Neural cell (in vitro differentiated cells): Measurements from ENCODE around the gene DIP2C. TPM values are rescaled to one million over a fixed set of nuclear protein-coding genes. Genes with fewer than 3 reads are reported as not detected.

Experiments used
- H2AFZ ChIP-seq: fragments of 200-600, 300-800 bp; sonication (generic), shearing (Covaris generic); 2 replicates; pipeline ENCODE4 v1.6.0; 2014; ENCODE audit warnings: low read depth, mild to moderate bottlenecking, antibody characterized with exemption, low read length, moderate library complexity
- H3F3A ChIP-seq: fragments of 200-600 bp; shearing (Covaris generic); 2 replicates; pipeline ENCODE4 v1.6.1; 2016; ENCODE audit warnings: mild to moderate bottlenecking, moderate library complexity, mixed read lengths, antibody characterized with exemption, low read length; ENCODE audit not compliant: insufficient read depth, poor library complexity, severe bottlenecking
- H3K27ac ChIP-seq: fragments of 200-600, 300-800 bp; sonication (generic), shearing (Covaris generic); 2 replicates; pipeline ENCODE4 v1.5.1; 2014; ENCODE audit warnings: mild to moderate bottlenecking, low read length, moderate library complexity
- H3K27me3 ChIP-seq: fragments of 300-800, 200-600 bp; sonication (generic), shearing (Covaris generic); 2 replicates; pipeline ENCODE4 v1.6.0; 2014; ENCODE audit warnings: mild to moderate bottlenecking, low read depth, low read length, moderate library complexity; ENCODE audit not compliant: insufficient read depth
- H3K36me3 ChIP-seq: fragments of 300-800, 200-600 bp; sonication (generic), shearing (Covaris generic); 2 replicates; pipeline ENCODE4 v1.5.1; 2014; ENCODE audit warnings: mild to moderate bottlenecking, antibody characterized with exemption, low read length, moderate library complexity; ENCODE audit not compliant: insufficient read depth
- H3K4me2 ChIP-seq: fragments of 300-800, 200-600 bp; sonication (generic), shearing (Covaris generic); 2 replicates; pipeline ENCODE4 v1.6.0; 2014; ENCODE audit warnings: mild to moderate bottlenecking, low read length
- H3K4me3 ChIP-seq: fragments of 300-800, 200-600 bp; sonication (generic), shearing (Covaris generic); 2 replicates; pipeline ENCODE4 v1.5.1; 2014; ENCODE audit warnings: mild to moderate bottlenecking, low read length, moderate library complexity
- H3K79me2 ChIP-seq: fragments of 200-600 bp; shearing (Covaris generic); replicated peaks from 2 replicates; pipeline ENCODE4 v1.6.0; 2014; ENCODE audit warnings: mild to moderate bottlenecking, low read length, moderate library complexity; ENCODE audit not compliant: insufficient read depth
- H3K9ac ChIP-seq: fragments of 300-800, 200-600 bp; sonication (generic), shearing (Covaris generic); 2 replicates; pipeline ENCODE4 v1.6.1; 2016; ENCODE audit warnings: mild to moderate bottlenecking, low read length, mixed read lengths
- H3K9me2 ChIP-seq: fragments of 200-600 bp; shearing (Covaris generic); 2 replicates; pipeline ENCODE4 v1.6.1; 2016; ENCODE audit warnings: mild to moderate bottlenecking, low read length, mixed read lengths; ENCODE audit not compliant: insufficient read depth
- H3K9me3 ChIP-seq: fragments of 200-600, 300-800 bp; sonication (generic), shearing (Covaris generic); 2 replicates; pipeline ENCODE4 v1.6.1; 2016; ENCODE audit warnings: mild to moderate bottlenecking, mixed run types, low read length, moderate library complexity, mixed read lengths
- H4K20me1 ChIP-seq: fragments of 200-600 bp; shearing (Covaris generic); 2 replicates; pipeline ENCODE4 v1.6.1; 2016; ENCODE audit warnings: mild to moderate bottlenecking, mixed run types; ENCODE audit not compliant: insufficient read depth
- EZH2 ChIP-seq: fragments of 200-600, 300-800 bp; shearing (Covaris generic), sonication (generic); IDR thresholded peaks from 2 replicates; pipeline ENCODE4 v1.6.1; 2014; ENCODE audit warnings: antibody characterized with exemption, low read length, borderline replicate concordance, mild to moderate bottlenecking; ENCODE audit not compliant: insufficient read depth, poor library complexity, severe bottlenecking
- RAD21 ChIP-seq: fragments of 450-650 bp; conservative IDR thresholded peaks from 2 replicates; pipeline ENCODE4 v1.6.1; 2014; ENCODE audit warnings: antibody characterized with exemption, mild to moderate bottlenecking, moderate library complexity
- REST ChIP-seq: IDR thresholded peaks from 2 replicates; pipeline ENCODE4 v1.6.1; 2012; ENCODE audit warnings: borderline replicate concordance
- SMC3 ChIP-seq: fragments of 450-650 bp; conservative IDR thresholded peaks from 2 replicates; pipeline ENCODE4 v1.6.1; 2014; ENCODE audit warnings: antibody characterized with exemption, mild to moderate bottlenecking, moderate library complexity; ENCODE audit not compliant: poor library complexity
- TAF1 ChIP-seq: IDR thresholded peaks from 2 replicates; pipeline ENCODE4 v1.6.1; 2012; ENCODE audit warnings: low read depth
- polyA plus RNA-seq: library from polyadenylated mRNA; depleted of rRNA; stranded (reverse); fragments of >200 nt; gene quantifications from 2 replicates; pipeline ENCODE4 v1.2.3, GENCODE V29; 2014

DIP2C gene
- polyA plus RNA-seq, 1 donor from 2014 or later: 24.1 TPM

- H3F3A ChIP-seq: no peaks in the 10 kb centered on the region
- no peaks in the 10 kb centered on the region for H3K9me2 ChIP-seq
- H3K36me3 ChIP-seq: no peaks in the 10 kb centered on the region
- no peaks in the 10 kb centered on the region for H4K20me1 ChIP-seq
- no peak for TF ChIP-seq RAD21
- no peak overlapping the region for H3K4me3 ChIP-seq
- no peaks in the 10 kb centered on the region for H3K27me3 ChIP-seq
- H3K9ac ChIP-seq: no peak overlapping the region
- no peak overlapping the region for H2AFZ ChIP-seq
- no peak overlapping the region for H3K4me2 ChIP-seq
- H3K27ac ChIP-seq: no peak overlapping the region
- H3K9me3 ChIP-seq: no peaks in the 10 kb centered on the region
- no peaks in the 10 kb centered on the region for H3K79me2 ChIP-seq
These were observed 395.8 kb downstream of the DIP2C start for GRCh38 chr10:293636-294035.

DNA sequence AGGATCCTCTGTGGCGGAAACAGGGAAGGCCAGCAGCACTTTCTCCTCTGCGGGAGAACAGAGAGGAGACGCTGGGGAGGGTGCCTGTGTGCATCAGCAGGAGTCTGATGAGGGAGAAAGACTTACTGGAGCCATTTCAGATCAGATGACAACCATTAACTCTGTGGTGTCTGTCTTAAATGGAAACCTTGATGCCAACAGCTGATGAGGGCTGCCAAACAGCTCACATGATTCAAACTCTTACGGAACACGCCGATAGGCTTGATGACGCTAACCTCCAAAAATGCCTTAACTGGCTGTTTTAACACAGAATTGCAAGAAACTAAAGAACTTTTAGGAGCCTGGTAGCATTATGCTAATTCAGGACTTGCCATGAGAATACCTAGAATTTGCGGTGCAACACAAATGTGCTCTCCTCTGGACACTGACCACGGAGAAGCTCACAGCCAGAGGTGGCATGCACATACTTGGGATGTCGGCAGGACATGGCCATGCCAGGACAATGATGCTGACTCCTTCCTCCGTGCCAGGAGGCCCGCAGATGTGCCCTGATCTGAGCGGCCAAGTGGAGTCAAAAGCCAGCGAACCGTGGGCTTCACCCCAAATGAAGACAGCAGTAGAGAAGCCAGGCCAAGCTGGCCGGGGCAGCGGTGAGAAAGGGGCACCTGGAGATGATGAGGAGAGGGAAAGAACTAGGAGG is 399.3 kb downstream of the DIP2C start:
- TF ChIP-seq EZH2 (no peak), TAF1 (no peak), REST (no peak), SMC3 (no peak)
- peaks cover 11% of the 10 kb centered on the region for H3K36me3 ChIP-seq
- H4K20me1 ChIP-seq: no peaks in the 10 kb centered on the region
- no peak overlapping the region for H3K4me3 ChIP-seq
- H3K79me2 ChIP-seq: no peaks in the 10 kb centered on the region
- H3K4me2 ChIP-seq: no peak overlapping the region
- no peaks in the 10 kb centered on the region for H3K27me3 ChIP-seq
- no peak overlapping the region for H3K9ac ChIP-seq
- H2AFZ ChIP-seq: no peak overlapping the region
- no peaks in the 10 kb centered on the region for H3F3A ChIP-seq
- H3K9me2 ChIP-seq: no peaks in the 10 kb centered on the region
- H3K9me3 ChIP-seq: no peaks in the 10 kb centered on the region
- no peak overlapping the region for H3K27ac ChIP-seq

- H4K20me1 ChIP-seq: no peaks in the 10 kb centered on the region
- no peak overlapping the region for H3K4me3 ChIP-seq
- no peak overlapping the region for H3K9ac ChIP-seq
- no peaks in the 10 kb centered on the region for H3K79me2 ChIP-seq
- H2AFZ ChIP-seq: no peak overlapping the region
- no peak overlapping the region for H3K4me2 ChIP-seq
- no peak for TF ChIP-seq TAF1
- H3K9me2 ChIP-seq: no peaks in the 10 kb centered on the region
- no peak overlapping the region for H3K27ac ChIP-seq
- no peaks in the 10 kb centered on the region for H3K9me3 ChIP-seq
- H3F3A ChIP-seq: no peaks in the 10 kb centered on the region
- peaks cover 11% of the 10 kb centered on the region for H3K36me3 ChIP-seq
- H3K27me3 ChIP-seq: no peaks in the 10 kb centered on the region
These were observed 399.9 kb downstream of the DIP2C start for GRCh38 chr10:289581-289980.
